Fibroblast of pulmonary artery (primary cell): Measurements from ENCODE around the gene CCDC73.
A peak's percentile ranks its signal among the peaks of the same experiment; 100 is the strongest.

Source experiments
- DNase-seq: peaks from one replicate; pipeline ENCODE4 v3.0.0-alpha.2; 2010; ENCODE audit warnings: low read depth
- H3K4me3 ChIP-seq: replicated peaks from 2 replicates; pipeline ENCODE4 v1.5.1; 2011; ENCODE audit warnings: low read depth, mild to moderate bottlenecking, control low read depth, low read length, moderate library complexity
- CTCF ChIP-seq: IDR thresholded peaks from 2 replicates; pipeline ENCODE4 v1.5.1; 2011; ENCODE audit warnings: mild to moderate bottlenecking, control low read depth, low read length, inconsistent platforms; ENCODE audit errors: missing control alignments

The CCDC73 gene

GRCh38 chr11:32581556-32581955, 212.9 kb downstream of the CCDC73 start:
- TF ChIP-seq CTCF = no peak
- no peak for DNase-seq
- H3K4me3 ChIP-seq = no peak overlapping the region

GRCh38 chr11:32580967-32581366, 213.5 kb downstream of the CCDC73 start:
- no peak overlapping the region for H3K4me3 ChIP-seq
- peak; percentile 94 for DNase-seq
- no peak for TF ChIP-seq CTCF

GRCh38 chr11:32576456-32576855, 218.0 kb downstream of the CCDC73 start:
- no peak for TF ChIP-seq CTCF
- DNase-seq = no peak
- H3K4me3 ChIP-seq = no peak overlapping the region

GRCh38 chr11:32575070-32575469, 219.4 kb downstream of the CCDC73 start:
- TF ChIP-seq CTCF = no peak
- no peak for DNase-seq
- H3K4me3 ChIP-seq = no peak overlapping the region

GRCh38 chr11:32574421-32574820, 220.0 kb downstream of the CCDC73 start:
- TF ChIP-seq CTCF = no peak
- H3K4me3 ChIP-seq = no peak overlapping the region
- no peak for DNase-seq

- TF ChIP-seq CTCF = no peak
- no peak overlapping the region for H3K4me3 ChIP-seq
- no peak for DNase-seq
These were observed 221.2 kb downstream of the CCDC73 start for GRCh38 chr11:32573228-32573627.

GRCh38 chr11:32571039-32571438, 223.4 kb downstream of the CCDC73 start:
- no peak for TF ChIP-seq CTCF
- no peak overlapping the region for H3K4me3 ChIP-seq
- no peak for DNase-seq
